HG02588 (cell line): ENCODE data around the gene UPK1A.

ENCODE experiments used
- ATAC-seq: cut with Tn5 transposase; IDR thresholded peaks from one replicate; pipeline ENCODE4 v1.9.1; 2021; ENCODE audit warnings: mild to moderate bottlenecking, moderate library complexity; ENCODE audit not compliant: unreplicated experiment

Gene UPK1A

GRCh38 chr19:35666251-35666913 lies at the start of gene UPK1A:
Gene UPK1A, plus strand, starts transcription at chr19:35666517. Its CDS starts 296 bp downstream, at chr19:35666813.
- no peak for ATAC-seq

GRCh38 chr19:35618857-35619256 lies 47.5 kb upstream of the UPK1A start:
- no peak for ATAC-seq

GRCh38 chr19:35619290-35619923 lies 46.9 kb upstream of the UPK1A start:
- no peak for ATAC-seq

GRCh38 chr19:35620001-35620400 lies 46.3 kb upstream of the UPK1A start:
- no peak for ATAC-seq

GRCh38 chr19:35621708-35622107 lies 44.6 kb upstream of the UPK1A start:
- no peak for ATAC-seq

- ATAC-seq, result no peak
Measured at GRCh38 chr19:35622750-35623149, 43.6 kb upstream of the UPK1A start.

GRCh38 chr19:35623327-35624010 lies 42.8 kb upstream of the UPK1A start:
- ATAC-seq, result no peak

- ATAC-seq, result no peak
Measured at GRCh38 chr19:35628264-35628564, 38.1 kb upstream of the UPK1A start.

GRCh38 chr19:35628565-35629331 lies 37.6 kb upstream of the UPK1A start, which contains the start of gene RBM42:
Gene RBM42, plus strand, starts transcription at chr19:35629036. Its CDS starts 118 bp downstream, at chr19:35629154.
- peak; percentile 91 for ATAC-seq

GRCh38 chr19:35629332-35629633 lies 37.0 kb upstream of the UPK1A start:
- ATAC-seq, result no peak

GRCh38 chr19:35633727-35634440 lies 32.4 kb upstream of the UPK1A start:
- no peak for ATAC-seq

GRCh38 chr19:35636651-35637050 lies 29.7 kb upstream of the UPK1A start:
- no peak for ATAC-seq

GRCh38 chr19:35637165-35637564 lies 29.2 kb upstream of the UPK1A start:
- ATAC-seq, result no peak

- ATAC-seq, result no peak
Measured at GRCh38 chr19:35639321-35639639, 27.0 kb upstream of the UPK1A start.

- no peak for ATAC-seq
Measured at GRCh38 chr19:35639863-35640262, 26.5 kb upstream of the UPK1A start.

GRCh38 chr19:35641515-35642151 lies 24.7 kb upstream of the UPK1A start, which contains the start of gene ETV2:
Gene ETV2, plus strand, starts transcription at chr19:35641745. Its CDS starts 716 bp downstream, at chr19:35642461.
- no peak for ATAC-seq

GRCh38 chr19:35642312-35642711 lies 24.0 kb upstream of the UPK1A start:
- no peak for ATAC-seq

- ATAC-seq, result no peak
Measured at GRCh38 chr19:35642798-35643254, 23.5 kb upstream of the UPK1A start.

GRCh38 chr19:35643255-35644205 lies 22.8 kb upstream of the UPK1A start:
- peak; percentile 37 for ATAC-seq
